ENCODE measurements around the gene C3orf70.
A peak's percentile ranks its signal among the peaks of the same experiment; 100 is the strongest.

The C3orf70 gene

GRCh38 chr3:185164428-185165217 is 11.8 kb upstream of the C3orf70 start:
- Histone ChIP-seq H3K9me3 (ENCODE audit: control insufficient read depth, insufficient read depth, low read depth, low read length) (no peaks in the 10 kb centered on the region), H3K4me3 (ENCODE audit: low read depth, low read length) (no peak overlapping the region), H3K27ac (ENCODE audit: extremely low read depth, low read depth, low read length) (no peak overlapping the region), H3K4me1 (ENCODE audit: control insufficient read depth, insufficient read depth, low read length) (no peaks in the 10 kb centered on the region), H3K36me3 (ENCODE audit: control insufficient read depth in 2 of 2, insufficient read depth in 1 of 2, low read length in 2 of 2) (no peaks in the 10 kb centered on the region)
- TF ChIP-seq GLI4 (tag by site-specific recombination; IDR thresholded peaks at IDR 0.05) (no peak), TCF7L2 (IDR thresholded peaks at IDR 0.05; ENCODE audit: borderline replicate concordance, low read depth, low read length) (no peak), ZNF501 (tag by site-specific recombination; IDR thresholded peaks at IDR 0.05) (no peak), INSM2 (tag by site-specific recombination; IDR thresholded peaks at IDR 0.05) (no peak), KLF8 (tag by site-specific recombination; IDR thresholded peaks at IDR 0.05) (no peak), ZSCAN18 (tag by site-specific recombination; IDR thresholded peaks at IDR 0.05) (no peak), GLI2 (tag by site-specific recombination; IDR thresholded peaks at IDR 0.05; ENCODE audit: borderline replicate concordance, low read depth) (no peak), ZBTB21 (tag by site-specific recombination; IDR thresholded peaks at IDR 0.05) (no peak), ZNF514 (tag by site-specific recombination; IDR thresholded peaks at IDR 0.05) (no peak), SP3 (tag by site-specific recombination; IDR thresholded peaks at IDR 0.05) (no peak), ZFP37 (tag by site-specific recombination; IDR thresholded peaks at IDR 0.05) (no peak), KLF17 (tag by site-specific recombination; IDR thresholded peaks at IDR 0.05) (no peak)
- ChIA-PET POLR2A (interaction anchor here (0.6 kb wide), 1 partner anchor 40 kb away, joined by 9 read pairs; no protein-coding TSS in a partner anchor), CTCF (interaction anchor here (0.5 to 0.6 kb wide), 2 partner anchors 13 to 115 kb away, joined by 3 read pairs; no protein-coding TSS in a partner anchor)

DNA sequence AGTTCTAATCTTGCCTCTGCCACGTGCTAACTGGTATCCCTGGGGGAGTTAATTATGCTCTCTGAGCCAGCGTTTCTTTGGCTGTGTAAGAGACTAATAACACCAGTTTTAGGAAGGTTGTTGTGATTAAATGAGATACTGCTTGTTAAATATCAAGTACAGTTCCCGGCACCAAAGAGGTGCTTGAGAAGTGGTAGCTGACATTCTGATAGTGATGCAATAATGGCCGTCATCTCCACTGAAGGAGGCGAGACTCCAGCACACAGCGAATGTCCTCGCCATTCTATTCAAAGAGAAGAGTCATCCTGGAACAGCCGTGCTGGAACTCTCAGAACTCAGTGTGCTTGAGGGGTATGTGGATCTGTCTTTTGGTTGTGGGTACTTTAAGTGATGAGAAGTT is 9.8 kb upstream of the C3orf70 start:
- CTCF ChIA-PET = interaction anchor here (0.7 kb wide), 1 partner anchor 14 kb away, joined by 3 read pairs; no protein-coding TSS in a partner anchor
- TF ChIP-seq KLF7 (tag by site-specific recombination; IDR thresholded peaks at IDR 0.05; ENCODE audit: borderline replicate concordance) (no peak), ZNF664 (tag by site-specific recombination; IDR thresholded peaks at IDR 0.05) (peak; percentile 62; the same call in 1 of the 2 replicates)
- POLR2A ChIA-PET = no interaction called here

DNA sequence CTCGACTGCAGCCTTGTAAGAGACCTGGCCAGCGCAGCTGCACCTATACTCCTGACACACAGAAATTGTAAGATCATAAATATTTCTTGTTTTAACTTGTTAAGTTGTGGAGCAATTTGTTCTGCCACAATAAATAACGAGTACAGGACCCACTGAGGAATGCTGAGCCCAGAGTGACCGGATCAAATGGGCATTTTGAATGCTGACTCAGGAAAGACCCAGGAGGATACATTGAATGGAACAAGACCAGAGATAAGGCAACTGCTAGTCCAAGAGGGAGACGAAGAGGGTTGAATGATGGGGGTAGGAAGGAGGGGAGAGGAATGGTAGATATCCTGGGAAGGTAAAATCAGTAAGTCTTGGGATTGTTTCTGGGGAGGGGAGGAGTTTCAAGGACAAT is 8.9 kb upstream of the C3orf70 start:
- TF ChIP-seq REPIN1 (tag by site-specific recombination; IDR thresholded peaks at IDR 0.05; ENCODE audit: low read depth) (no peak), TRIM28 (IDR thresholded peaks at IDR 0.05; ENCODE audit: borderline replicate concordance, low read length) (no peak), KLF17 (tag by site-specific recombination; IDR thresholded peaks at IDR 0.05) (no peak), ZNF488 (tag by site-specific recombination; IDR thresholded peaks at IDR 0.05) (no peak), KLF7 (tag by site-specific recombination; IDR thresholded peaks at IDR 0.05; ENCODE audit: borderline replicate concordance) (no peak), WT1 (tag by site-specific recombination; IDR thresholded peaks at IDR 0.05) (no peak), KLF8 (tag by site-specific recombination; IDR thresholded peaks at IDR 0.05) (no peak), MEIS1 (CRISPR knock-in tag; IDR thresholded peaks at IDR 0.05; ENCODE audit: borderline replicate concordance) (no peak), ZBTB20 (tag by site-specific recombination; IDR thresholded peaks at IDR 0.05) (no peak), ZBTB17 (tag by site-specific recombination; IDR thresholded peaks at IDR 0.05) (no peak), ZSCAN4 (tag by site-specific recombination; IDR thresholded peaks at IDR 0.05) (no peak), ZNF23 (tag by site-specific recombination; IDR thresholded peaks at IDR 0.05; ENCODE audit: borderline replicate concordance) (no peak), ZNF423 (tag by site-specific recombination; IDR thresholded peaks at IDR 0.05) (no peak)
- no peaks in the 10 kb centered on the region for H3K36me3 ChIP-seq (ENCODE audit: control insufficient read depth in 2 of 2, insufficient read depth in 1 of 2, low read length in 2 of 2)
- no peaks in the 10 kb centered on the region for H3K9me3 ChIP-seq (ENCODE audit: control insufficient read depth, insufficient read depth, low read depth, low read length)
- POLR2A ChIA-PET = no interaction called here
- H3K27ac ChIP-seq (ENCODE audit: extremely low read depth, low read depth, low read length) = no peak overlapping the region
- no peak overlapping the region for H3K4me3 ChIP-seq (ENCODE audit: low read depth, low read length)
- H3K4me1 ChIP-seq (ENCODE audit: control insufficient read depth, insufficient read depth, low read length) = no peaks in the 10 kb centered on the region
- CTCF ChIA-PET = no interaction called here

More for the DNA sequence above, 9.8 kb upstream of the C3orf70 start:
- H3K4me1 ChIP-seq (ENCODE audit: control insufficient read depth, insufficient read depth, low read length) = no peaks in the 10 kb centered on the region
- no peak overlapping the region for H3K27ac ChIP-seq (ENCODE audit: extremely low read depth, low read depth, low read length)
- H3K36me3 ChIP-seq (ENCODE audit: control insufficient read depth in 2 of 2, insufficient read depth in 1 of 2, low read length in 2 of 2) = no peaks in the 10 kb centered on the region
- H3K9me3 ChIP-seq (ENCODE audit: control insufficient read depth, insufficient read depth, low read depth, low read length) = no peaks in the 10 kb centered on the region
- no peak overlapping the region for H3K4me3 ChIP-seq (ENCODE audit: low read depth, low read length)

Measured in HEK293 (cell line).